HCT116 (cell line): Measurements from ENCODE around the gene LRRC9. TPM values are rescaled to one million over a fixed set of nuclear protein-coding genes. Genes with fewer than 3 reads are reported as not detected.

ENCODE experiments used
- ATAC-seq: fragments of 200-7000 bp; cut with Tn5 transposase; 2 replicates; pipeline ENCODE4 v1.9.1; 2020; ENCODE audit warnings: mild to moderate bottlenecking, moderate library complexity
- BruUV-seq: library from RNA; stranded (reverse); fragments of 400-500 nt; replicated peaks from 2 replicates; lab custom pipeline; 2021; lab: Mats Ljungman, UMichigan
- CTCF ChIA-PET: fragments of 300-600 bp; sonication (Branson Sonifier 250); formaldehyde crosslinking; loops from one replicate; lab custom pipeline; 2021; ENCODE audit warnings: antibody characterized with exemption; lab: Charles Lee
- POLR2A ChIA-PET: fragments of 300-600, 350-600 bp; sonication (Branson Sonifier 250); formaldehyde crosslinking; loops from one replicate; lab custom pipeline; 2021; ENCODE audit warnings: antibody characterized with exemption; lab: Charles Lee
- RAD21 ChIA-PET, 2 experiments: fragments of 300-600 bp; sonication (Branson Sonifier 250); formaldehyde crosslinking; loops; one replicate each; lab custom pipeline; 2023; ENCODE audit warnings: low total read pairs in 2 of 2; ENCODE audit not compliant: uncharacterized antibody in 2 of 2, unreplicated experiment in 2 of 2, low non-redundant PET in 1 of 2; lab: Charles Lee
- DNase-seq: peaks from one replicate; pipeline ENCODE4 v3.0.0-alpha.2; 2010; ENCODE audit warnings: low read depth, low spot score
- H2AFZ ChIP-seq: fragments of 200-600 bp; shearing (Covaris generic), sonication (generic); 2 replicates; pipeline ENCODE4 v1.6.1; 2017; ENCODE audit warnings: low read depth, mixed run types, mixed read lengths, antibody characterized with exemption, low read length; ENCODE audit not compliant: poor library complexity, severe bottlenecking
- H3K27ac ChIP-seq: 2 replicates; pipeline ENCODE4 v1.5.1; 2012; ENCODE audit warnings: low read depth, low read length
- H3K27me3 ChIP-seq: fragments of 200-600 bp; sonication (generic); 2 replicates; pipeline ENCODE4 v1.6.1; 2016; ENCODE audit warnings: mixed run types, low read length, mixed read lengths; ENCODE audit not compliant: insufficient read depth
- H3K36me3 ChIP-seq, 2 experiments: fragments of 200-500 bp in 1 of 2; fragments of 200-600 bp in 1 of 2; sonication (Bioruptor generic) in 1 of 2; sonication (generic) in 1 of 2; 2 replicates each; pipeline versions ENCODE4 v1.5.1 to v1.6.1; 2014 to 2016; ENCODE audit warnings: low read length in 2 of 2, inconsistent platforms in 1 of 2, mixed read lengths in 1 of 2, mixed run types in 1 of 2; ENCODE audit not compliant: insufficient read depth in 2 of 2, control insufficient read depth in 1 of 2
- H3K4me1 ChIP-seq, 2 experiments: fragments of 200-600 bp in 1 of 2; sonication (generic) in 1 of 2; 2 replicates each; pipeline versions ENCODE4 v1.5.1 to v1.6.1; 2012 to 2017; ENCODE audit warnings: low read length in 2 of 2, inconsistent platforms in 1 of 2, mild to moderate bottlenecking in 1 of 2, mixed read lengths in 1 of 2, mixed run types in 1 of 2, moderate library complexity in 1 of 2; ENCODE audit not compliant: insufficient read depth in 2 of 2, control insufficient read depth in 1 of 2
- H3K4me2 ChIP-seq: fragments of 200-600 bp; sonication (generic); 2 replicates; pipeline ENCODE4 v1.6.1; 2017; ENCODE audit warnings: mixed run types, low read length, mixed read lengths
- H3K4me3 ChIP-seq, 2 experiments: fragments of 200-600 bp in 1 of 2; sonication (generic) in 1 of 2; replicated peaks in 1 of 2; 2 replicates each; pipeline ENCODE4 v1.5.1; 2011 to 2016; ENCODE audit warnings: low read length in 2 of 2, control low read depth in 1 of 2, low read depth in 1 of 2, mild to moderate bottlenecking in 1 of 2, mixed read lengths in 1 of 2, mixed run types in 1 of 2
- H3K79me2 ChIP-seq: fragments of 200-600 bp; sonication (generic); 2 replicates; pipeline ENCODE4 v1.6.1; 2017; ENCODE audit warnings: mild to moderate bottlenecking, mixed run types, low read length, moderate library complexity, mixed read lengths; ENCODE audit not compliant: insufficient read depth
- H3K9ac ChIP-seq: fragments of 200-600 bp; sonication (generic); 2 replicates; pipeline ENCODE4 v1.6.1; 2016; ENCODE audit warnings: low read length, mixed read lengths
- H3K9me2 ChIP-seq: fragments of 200-600 bp; sonication (generic), shearing (Covaris generic); 2 replicates; pipeline ENCODE4 v1.6.1; 2017; ENCODE audit warnings: mixed run types, mild to moderate bottlenecking, moderate library complexity; ENCODE audit not compliant: insufficient read depth
- H3K9me3 ChIP-seq, 2 experiments: fragments of 200-500 bp in 1 of 2; fragments of 200-600 bp in 1 of 2; sonication (Bioruptor generic) in 1 of 2; sonication (generic) in 1 of 2; 2 replicates each; pipeline ENCODE4 v1.6.1; 2014 to 2017; ENCODE audit warnings: low read length in 2 of 2, mixed read lengths in 2 of 2, inconsistent platforms in 1 of 2, low read depth in 1 of 2, mild to moderate bottlenecking in 1 of 2, mixed run types in 1 of 2, moderate library complexity in 1 of 2; ENCODE audit not compliant: control insufficient read depth in 1 of 2, insufficient read depth in 1 of 2
- H4K20me1 ChIP-seq: fragments of 200-600 bp; sonication (generic), shearing (Covaris generic); 2 replicates; pipeline ENCODE4 v1.6.1; 2017; ENCODE audit warnings: mixed run types, mild to moderate bottlenecking, moderate library complexity; ENCODE audit not compliant: insufficient read depth
- CBX3 ChIP-seq: IDR thresholded peaks from 2 replicates; pipeline ENCODE4 v1.6.1; 2012; ENCODE audit warnings: low read depth
- EGR1 ChIP-seq: IDR thresholded peaks from 2 replicates; pipeline ENCODE4 v1.6.1; 2012; ENCODE audit warnings: low read depth
- SRF ChIP-seq: IDR thresholded peaks from 2 replicates; pipeline ENCODE4 v1.6.1; 2012; ENCODE audit warnings: low read depth
- ZNF274 ChIP-seq: fragments of 200-500 bp; sonication (Bioruptor generic); IDR thresholded peaks from 2 replicates; pipeline ENCODE4 v1.6.1; 2014; ENCODE audit warnings: mild to moderate bottlenecking, low read depth, low read length, inconsistent platforms
- intact Hi-C: fragments of 100-400 bp; cut with micrococcal nuclease; formaldehyde crosslinking; loops from 2 replicates; pipeline ENCODE4 v1.10.0; 2022
- total RNA-seq: library from RNA; stranded (reverse); gene quantifications from one replicate; pipeline ENCODE4 v1.2.1, GENCODE V29; 2021; ENCODE audit not compliant: unreplicated experiment
- TF ChIP-seq, protein P1 (sequence below): IDR thresholded peaks from 2 replicates; pipeline ENCODE4 v1.6.1; 2012; ENCODE audit warnings: low read depth
- TF ChIP-seq, protein P2 (sequence below): IDR thresholded peaks from 2 replicates; pipeline ENCODE4 v1.6.1; 2011; ENCODE audit warnings: mild to moderate bottlenecking, low read length, moderate library complexity; ENCODE audit not compliant: insufficient replicate concordance; ENCODE audit errors: extremely low read depth

The LRRC9 gene
- total RNA-seq, 1 experiment from 2014 or later = not detected

DNA sequence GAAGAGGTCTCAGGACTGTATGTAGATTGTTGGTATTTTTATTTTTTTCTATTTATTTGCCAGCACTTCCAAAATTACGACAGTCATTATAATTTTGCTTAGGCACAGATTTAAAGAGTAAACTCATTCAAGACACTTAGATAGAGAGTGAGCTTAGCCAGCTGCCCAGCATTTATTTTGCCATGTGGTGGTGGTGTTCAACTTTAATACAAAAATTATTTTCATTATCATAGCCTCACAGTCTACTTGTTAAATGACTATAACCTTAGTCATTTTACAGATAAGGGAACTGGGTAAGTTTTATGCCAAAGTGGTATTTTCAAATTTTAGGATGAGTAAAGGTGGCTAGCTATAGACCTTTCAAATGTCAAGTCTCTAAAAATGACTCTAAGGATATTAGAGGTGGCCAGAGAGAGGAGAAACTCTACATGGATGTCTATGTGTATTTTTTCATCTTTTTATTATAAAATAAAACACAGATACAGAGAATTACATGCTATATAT is 66.7 kb downstream of the LRRC9 start:
- H3K4me1 ChIP-seq = no peaks in the 10 kb centered on the region
- H3K9me2 ChIP-seq = no peaks in the 10 kb centered on the region
- TF ChIP-seq, protein P1, sequence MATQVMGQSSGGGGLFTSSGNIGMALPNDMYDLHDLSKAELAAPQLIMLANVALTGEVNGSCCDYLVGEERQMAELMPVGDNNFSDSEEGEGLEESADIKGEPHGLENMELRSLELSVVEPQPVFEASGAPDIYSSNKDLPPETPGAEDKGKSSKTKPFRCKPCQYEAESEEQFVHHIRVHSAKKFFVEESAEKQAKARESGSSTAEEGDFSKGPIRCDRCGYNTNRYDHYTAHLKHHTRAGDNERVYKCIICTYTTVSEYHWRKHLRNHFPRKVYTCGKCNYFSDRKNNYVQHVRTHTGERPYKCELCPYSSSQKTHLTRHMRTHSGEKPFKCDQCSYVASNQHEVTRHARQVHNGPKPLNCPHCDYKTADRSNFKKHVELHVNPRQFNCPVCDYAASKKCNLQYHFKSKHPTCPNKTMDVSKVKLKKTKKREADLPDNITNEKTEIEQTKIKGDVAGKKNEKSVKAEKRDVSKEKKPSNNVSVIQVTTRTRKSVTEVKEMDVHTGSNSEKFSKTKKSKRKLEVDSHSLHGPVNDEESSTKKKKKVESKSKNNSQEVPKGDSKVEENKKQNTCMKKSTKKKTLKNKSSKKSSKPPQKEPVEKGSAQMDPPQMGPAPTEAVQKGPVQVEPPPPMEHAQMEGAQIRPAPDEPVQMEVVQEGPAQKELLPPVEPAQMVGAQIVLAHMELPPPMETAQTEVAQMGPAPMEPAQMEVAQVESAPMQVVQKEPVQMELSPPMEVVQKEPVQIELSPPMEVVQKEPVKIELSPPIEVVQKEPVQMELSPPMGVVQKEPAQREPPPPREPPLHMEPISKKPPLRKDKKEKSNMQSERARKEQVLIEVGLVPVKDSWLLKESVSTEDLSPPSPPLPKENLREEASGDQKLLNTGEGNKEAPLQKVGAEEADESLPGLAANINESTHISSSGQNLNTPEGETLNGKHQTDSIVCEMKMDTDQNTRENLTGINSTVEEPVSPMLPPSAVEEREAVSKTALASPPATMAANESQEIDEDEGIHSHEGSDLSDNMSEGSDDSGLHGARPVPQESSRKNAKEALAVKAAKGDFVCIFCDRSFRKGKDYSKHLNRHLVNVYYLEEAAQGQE = no peak
- TF ChIP-seq ZNF274 (no peak), EGR1 (no peak), CBX3 (no peak), SRF (no peak)
- TF ChIP-seq, protein P2, sequence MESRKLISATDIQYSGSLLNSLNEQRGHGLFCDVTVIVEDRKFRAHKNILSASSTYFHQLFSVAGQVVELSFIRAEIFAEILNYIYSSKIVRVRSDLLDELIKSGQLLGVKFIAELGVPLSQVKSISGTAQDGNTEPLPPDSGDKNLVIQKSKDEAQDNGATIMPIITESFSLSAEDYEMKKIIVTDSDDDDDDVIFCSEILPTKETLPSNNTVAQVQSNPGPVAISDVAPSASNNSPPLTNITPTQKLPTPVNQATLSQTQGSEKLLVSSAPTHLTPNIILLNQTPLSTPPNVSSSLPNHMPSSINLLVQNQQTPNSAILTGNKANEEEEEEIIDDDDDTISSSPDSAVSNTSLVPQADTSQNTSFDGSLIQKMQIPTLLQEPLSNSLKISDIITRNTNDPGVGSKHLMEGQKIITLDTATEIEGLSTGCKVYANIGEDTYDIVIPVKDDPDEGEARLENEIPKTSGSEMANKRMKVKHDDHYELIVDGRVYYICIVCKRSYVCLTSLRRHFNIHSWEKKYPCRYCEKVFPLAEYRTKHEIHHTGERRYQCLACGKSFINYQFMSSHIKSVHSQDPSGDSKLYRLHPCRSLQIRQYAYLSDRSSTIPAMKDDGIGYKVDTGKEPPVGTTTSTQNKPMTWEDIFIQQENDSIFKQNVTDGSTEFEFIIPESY = no peak
- TF ChIP-seq, all 23 proteins: peak for 0
- ChIA-PET CTCF (no interaction called here), POLR2A (no interaction called here), RAD21 (no interaction called here)
- no peak overlapping the region for H3K9ac ChIP-seq
- ATAC-seq = no peak
- H3K27ac ChIP-seq = no peak overlapping the region
- no peaks in the 10 kb centered on the region for H3K36me3 ChIP-seq
- H3K4me3 ChIP-seq = no peak overlapping the region
- no peaks in the 10 kb centered on the region for H3K27me3 ChIP-seq
- no TSS peak for BruUV-seq
- no peaks in the 10 kb centered on the region for H4K20me1 ChIP-seq
- intact Hi-C loops = no loop called here
- H3K4me2 ChIP-seq = no peak overlapping the region
- no peak for DNase-seq
- no peak overlapping the region for H2AFZ ChIP-seq
- H3K79me2 ChIP-seq = no peaks in the 10 kb centered on the region
- H3K9me3 ChIP-seq = no peaks in the 10 kb centered on the region
